Measurements from ENCODE around the gene DMKN.

Gene DMKN

GRCh38 chr19:35501684-35502083 is 11.8 kb downstream of the DMKN start:
- Histone ChIP-seq H3K36me3 (ENCODE audit: insufficient read depth, low read depth, low read length) (peaks cover 96% of the 10 kb centered on the region), H3K4me1 (ENCODE audit: insufficient read depth, low read length) (no peaks in the 10 kb centered on the region)

GRCh38 chr19:35500611-35501010 is 12.8 kb downstream of the DMKN start:
- Histone ChIP-seq H3K27ac (ENCODE audit: low read length) (no peak overlapping the region), H3K9ac (ENCODE audit: low read depth, low read length) (no peak overlapping the region), H3K27me3 (ENCODE audit: insufficient read depth, low read length) (no peaks in the 10 kb centered on the region), H3K36me3 (ENCODE audit: insufficient read depth, low read depth, low read length) (peaks cover 85% of the 10 kb centered on the region), H3K4me3 (ENCODE audit: low read length) (no peak overlapping the region), H3K9me3 (ENCODE audit: insufficient read depth, low read depth, low read length) (no peaks in the 10 kb centered on the region), H3K4me1 (ENCODE audit: insufficient read depth, low read length) (no peaks in the 10 kb centered on the region)

More at GRCh38 chr19:35501684-35502083, 11.8 kb downstream of the DMKN start:
- H3K27me3 ChIP-seq (ENCODE audit: insufficient read depth, low read length) = no peaks in the 10 kb centered on the region
- no peak overlapping the region for H3K9ac ChIP-seq (ENCODE audit: low read depth, low read length)
- no peaks in the 10 kb centered on the region for H3K9me3 ChIP-seq (ENCODE audit: insufficient read depth, low read depth, low read length)
- no peak overlapping the region for H3K4me3 ChIP-seq (ENCODE audit: low read length)
- H3K27ac ChIP-seq (ENCODE audit: low read length) = no peak overlapping the region

- Histone ChIP-seq H3K27ac (ENCODE audit: low read length) (no peak overlapping the region), H3K4me1 (ENCODE audit: insufficient read depth, low read length) (no peaks in the 10 kb centered on the region), H3K9ac (ENCODE audit: low read depth, low read length) (no peak overlapping the region), H3K27me3 (ENCODE audit: insufficient read depth, low read length) (no peaks in the 10 kb centered on the region), H3K36me3 (ENCODE audit: insufficient read depth, low read depth, low read length) (peaks cover 70% of the 10 kb centered on the region), H3K4me3 (ENCODE audit: low read length) (no peak overlapping the region), H3K9me3 (ENCODE audit: insufficient read depth, low read depth, low read length) (no peaks in the 10 kb centered on the region)
Measured at GRCh38 chr19:35498984-35499527, 14.4 kb downstream of the DMKN start.

- Histone ChIP-seq H3K27me3 (ENCODE audit: insufficient read depth, low read length) (no peaks in the 10 kb centered on the region), H3K4me3 (ENCODE audit: low read length) (no peak overlapping the region), H3K36me3 (ENCODE audit: insufficient read depth, low read depth, low read length) (peaks cover 63% of the 10 kb centered on the region), H3K9me3 (ENCODE audit: insufficient read depth, low read depth, low read length) (no peaks in the 10 kb centered on the region), H3K27ac (ENCODE audit: low read length) (no peak overlapping the region), H3K9ac (ENCODE audit: low read depth, low read length) (no peak overlapping the region), H3K4me1 (ENCODE audit: insufficient read depth, low read length) (no peaks in the 10 kb centered on the region)
Measured at GRCh38 chr19:35498220-35498619, 15.2 kb downstream of the DMKN start.

- H3K27ac ChIP-seq (ENCODE audit: low read length) = no peak overlapping the region
- no peaks in the 10 kb centered on the region for H3K9me3 ChIP-seq (ENCODE audit: insufficient read depth, low read depth, low read length)
- H3K9ac ChIP-seq (ENCODE audit: low read depth, low read length) = no peak overlapping the region
- H3K4me1 ChIP-seq (ENCODE audit: insufficient read depth, low read length) = no peaks in the 10 kb centered on the region
- H3K36me3 ChIP-seq (ENCODE audit: insufficient read depth, low read depth, low read length) = peaks cover 55% of the 10 kb centered on the region
- no peaks in the 10 kb centered on the region for H3K27me3 ChIP-seq (ENCODE audit: insufficient read depth, low read length)
- H3K4me3 ChIP-seq (ENCODE audit: low read length) = no peak overlapping the region
Measured at GRCh38 chr19:35497406-35497805, 16.0 kb downstream of the DMKN start.

GRCh38 chr19:35495107-35496064 is 18.1 kb downstream of the DMKN start:
- H3K27ac ChIP-seq (ENCODE audit: low read length) = no peak overlapping the region
- no peaks in the 10 kb centered on the region for H3K4me1 ChIP-seq (ENCODE audit: insufficient read depth, low read length)
- 0 out of 2 replicates have a peak, but pooled peaks cover 1% of the 10 kb centered on the region for H3K27me3 ChIP-seq (ENCODE audit: insufficient read depth, low read length)
- H3K4me3 ChIP-seq (ENCODE audit: low read length) = no peak overlapping the region
- H3K9me3 ChIP-seq (ENCODE audit: insufficient read depth, low read depth, low read length) = no peaks in the 10 kb centered on the region
- peaks cover 35% of the 10 kb centered on the region for H3K36me3 ChIP-seq (ENCODE audit: insufficient read depth, low read depth, low read length)
- H3K9ac ChIP-seq (ENCODE audit: low read depth, low read length) = no peak overlapping the region

GRCh38 chr19:35493971-35494370 is 19.5 kb downstream of the DMKN start:
- H3K27me3 ChIP-seq (ENCODE audit: insufficient read depth, low read length) = 0 out of 2 replicates have a peak, but pooled peaks cover 9% of the 10 kb centered on the region
- H3K27ac ChIP-seq (ENCODE audit: low read length) = no peak overlapping the region
- peaks cover 21% of the 10 kb centered on the region for H3K36me3 ChIP-seq (ENCODE audit: insufficient read depth, low read depth, low read length)
- H3K4me3 ChIP-seq (ENCODE audit: low read length) = no peak overlapping the region
- no peak overlapping the region for H3K9ac ChIP-seq (ENCODE audit: low read depth, low read length)
- H3K4me1 ChIP-seq (ENCODE audit: insufficient read depth, low read length) = no peaks in the 10 kb centered on the region
- no peaks in the 10 kb centered on the region for H3K9me3 ChIP-seq (ENCODE audit: insufficient read depth, low read depth, low read length)

- Histone ChIP-seq H3K9me3 (ENCODE audit: insufficient read depth, low read depth, low read length) (no peaks in the 10 kb centered on the region), H3K9ac (ENCODE audit: low read depth, low read length) (no peak overlapping the region), H3K27me3 (ENCODE audit: insufficient read depth, low read length) (0 out of 2 replicates have a peak, but pooled peaks cover 9% of the 10 kb centered on the region), H3K4me1 (ENCODE audit: insufficient read depth, low read length) (no peaks in the 10 kb centered on the region), H3K4me3 (ENCODE audit: low read length) (no peak overlapping the region), H3K27ac (ENCODE audit: low read length) (no peak overlapping the region), H3K36me3 (ENCODE audit: insufficient read depth, low read depth, low read length) (peaks cover 1% of the 10 kb centered on the region; the same call in 1 of the 2 replicates)
Measured at GRCh38 chr19:35491836-35492360, 21.6 kb downstream of the DMKN start.

GRCh38 chr19:35490364-35490763 is 23.1 kb downstream of the DMKN start, which contains the start of gene KRTDAP:
KRTDAP (minus strand) TSS chr19:35490464; CDS start chr19:35490442, 22 bp downstream.
- no peak within 1 kb of the TSS for H3K9ac ChIP-seq (ENCODE audit: low read depth, low read length)
- H3K4me1 ChIP-seq (ENCODE audit: insufficient read depth, low read length) = no peaks in the 10 kb centered on the region
- no peak within 1 kb of the TSS for H3K27ac ChIP-seq (ENCODE audit: low read length)
- no peaks in the 10 kb centered on the region for H3K36me3 ChIP-seq (ENCODE audit: insufficient read depth, low read depth, low read length)
- no peaks in the 10 kb centered on the region for H3K9me3 ChIP-seq (ENCODE audit: insufficient read depth, low read depth, low read length)
- H3K27me3 ChIP-seq (ENCODE audit: insufficient read depth, low read length) = 0 out of 2 replicates have a peak, but pooled peaks cover 17% of the 10 kb centered on the region
- H3K4me3 ChIP-seq (ENCODE audit: low read length) = no peak within 1 kb of the TSS

- no peaks in the 10 kb centered on the region for H3K9me3 ChIP-seq (ENCODE audit: insufficient read depth, low read depth, low read length)
- no peak overlapping the region for H3K4me3 ChIP-seq (ENCODE audit: low read length)
- H3K36me3 ChIP-seq (ENCODE audit: insufficient read depth, low read depth, low read length) = no peaks in the 10 kb centered on the region
- 0 out of 2 replicates have a peak, but pooled peaks cover 17% of the 10 kb centered on the region for H3K27me3 ChIP-seq (ENCODE audit: insufficient read depth, low read length)
- no peak overlapping the region for H3K9ac ChIP-seq (ENCODE audit: low read depth, low read length)
- H3K27ac ChIP-seq (ENCODE audit: low read length) = no peak overlapping the region
- H3K4me1 ChIP-seq (ENCODE audit: insufficient read depth, low read length) = no peaks in the 10 kb centered on the region
Measured at GRCh38 chr19:35488677-35489076, 24.8 kb downstream of the DMKN start.

GRCh38 chr19:35487656-35488182 is 25.7 kb downstream of the DMKN start:
- H3K4me1 ChIP-seq (ENCODE audit: insufficient read depth, low read length) = no peaks in the 10 kb centered on the region
- 0 out of 2 replicates have a peak, but pooled peaks cover 17% of the 10 kb centered on the region for H3K27me3 ChIP-seq (ENCODE audit: insufficient read depth, low read length)

More at GRCh38 chr19:35487656-35488182, 25.7 kb downstream of the DMKN start:
- Histone ChIP-seq H3K9me3 (ENCODE audit: insufficient read depth, low read depth, low read length) (no peaks in the 10 kb centered on the region), H3K27ac (ENCODE audit: low read length) (no peak overlapping the region), H3K4me3 (ENCODE audit: low read length) (no peak overlapping the region), H3K9ac (ENCODE audit: low read depth, low read length) (no peak overlapping the region), H3K36me3 (ENCODE audit: insufficient read depth, low read depth, low read length) (no peaks in the 10 kb centered on the region)
